Activated T-helper 9 cell treated with anti-CD3 and anti-CD28 coated beads, Interleukin-2, amount 50 U/mL, for 16 hours (primary cell): ENCODE results near the gene FITM2.
"Not testable (repeated sequence)": the region's sequence is repeated elsewhere in the genome, so short reads cannot be mapped to it uniquely, and the experiment has no call there.

Source experiments
- DNase-seq: peaks from one replicate; pipeline ENCODE4 v3.0.0-alpha.2; 2020; ENCODE audit warnings: low read depth

Gene FITM2

GRCh38 chr20:44331201-44331600 lies 20.2 kb upstream of the FITM2 start:
- no peak for DNase-seq

GRCh38 chr20:44328428-44328827 lies 17.4 kb upstream of the FITM2 start:
- DNase-seq = no peak

GRCh38 chr20:44327748-44328147 lies 16.7 kb upstream of the FITM2 start:
- not testable (repeated sequence) for DNase-seq

GRCh38 chr20:44326391-44327159 lies 15.6 kb upstream of the FITM2 start:
- no peak for DNase-seq

- no peak for DNase-seq
Measured at GRCh38 chr20:44324343-44324742, 13.3 kb upstream of the FITM2 start.

GRCh38 chr20:44319839-44320422 lies 8.9 kb upstream of the FITM2 start:
- DNase-seq = no peak

GRCh38 chr20:44314870-44315269 lies 3.9 kb upstream of the FITM2 start:
- no peak for DNase-seq

GRCh38 chr20:44309763-44310663 lies 989 bp downstream of the FITM2 start:
- DNase-seq = no peak

GRCh38 chr20:44306927-44307326 lies 4.1 kb downstream of the FITM2 start:
- DNase-seq = no peak

- DNase-seq = no peak
Measured at GRCh38 chr20:44304383-44304782, 6.6 kb downstream of the FITM2 start.

- DNase-seq = no peak
Measured at GRCh38 chr20:44302736-44303135, 8.3 kb downstream of the FITM2 start.

GRCh38 chr20:44302026-44302669 lies 8.9 kb downstream of the FITM2 start:
- no peak for DNase-seq

GRCh38 chr20:44301285-44301684 lies 9.7 kb downstream of the FITM2 start:
- DNase-seq = no peak

- not testable (repeated sequence) for DNase-seq
Measured at GRCh38 chr20:44299011-44299535, 11.9 kb downstream of the FITM2 start.

- DNase-seq = no peak
Measured at GRCh38 chr20:44297721-44298120, 13.3 kb downstream of the FITM2 start.

- DNase-seq = no peak
Measured at GRCh38 chr20:44296011-44296410, 15.0 kb downstream of the FITM2 start.

- no peak for DNase-seq
Measured at GRCh38 chr20:44291754-44292153, 19.2 kb downstream of the FITM2 start.

- DNase-seq = no peak
Measured at GRCh38 chr20:44288252-44288651, 22.8 kb downstream of the FITM2 start.

- no peak for DNase-seq
Measured at GRCh38 chr20:44287272-44288097, 23.5 kb downstream of the FITM2 start.

GRCh38 chr20:44284032-44284431 lies 27.0 kb downstream of the FITM2 start:
- DNase-seq = no peak

- DNase-seq = no peak
Measured at GRCh38 chr20:44282192-44282591, 28.8 kb downstream of the FITM2 start.
